GM12873 (cell line): Measurements from ENCODE around the gene C2CD3.

Experiments used
- CTCF ChIP-seq: IDR thresholded peaks from 2 replicates; pipeline ENCODE4 v1.5.1; 2012; ENCODE audit warnings: low read depth, mild to moderate bottlenecking, moderate library complexity, low read length, control low read depth; ENCODE audit not compliant: insufficient read depth; ENCODE audit errors: missing control alignments

C2CD3 gene

GRCh38 chr11:74018331-74019005, 152.3 kb downstream of the C2CD3 start:
- no peak for TF ChIP-seq CTCF

- no peak for TF ChIP-seq CTCF
Measured at GRCh38 chr11:74017631-74018030, 153.2 kb downstream of the C2CD3 start.

GRCh38 chr11:74015919-74016684, 154.7 kb downstream of the C2CD3 start:
- no peak for TF ChIP-seq CTCF

GRCh38 chr11:74014880-74015279, 155.9 kb downstream of the C2CD3 start:
- TF ChIP-seq CTCF, result no peak

- TF ChIP-seq CTCF, result no peak
Measured at GRCh38 chr11:74013141-74013540, 157.7 kb downstream of the C2CD3 start.

GRCh38 chr11:74012074-74012809, 158.6 kb downstream of the C2CD3 start:
- no peak for TF ChIP-seq CTCF

GRCh38 chr11:74011360-74012073, 159.3 kb downstream of the C2CD3 start:
- TF ChIP-seq CTCF, result no peak
